Measurements from ENCODE around the gene ACER2. TPM values are rescaled to one million over a fixed set of nuclear protein-coding genes. Genes with fewer than 3 reads are reported as not detected.
A peak's percentile ranks its signal among the peaks of the same experiment; 100 is the strongest.

ACER2 gene
- total RNA-seq, 1 experiment from 2014 or later = 8.8 TPM

DNA sequence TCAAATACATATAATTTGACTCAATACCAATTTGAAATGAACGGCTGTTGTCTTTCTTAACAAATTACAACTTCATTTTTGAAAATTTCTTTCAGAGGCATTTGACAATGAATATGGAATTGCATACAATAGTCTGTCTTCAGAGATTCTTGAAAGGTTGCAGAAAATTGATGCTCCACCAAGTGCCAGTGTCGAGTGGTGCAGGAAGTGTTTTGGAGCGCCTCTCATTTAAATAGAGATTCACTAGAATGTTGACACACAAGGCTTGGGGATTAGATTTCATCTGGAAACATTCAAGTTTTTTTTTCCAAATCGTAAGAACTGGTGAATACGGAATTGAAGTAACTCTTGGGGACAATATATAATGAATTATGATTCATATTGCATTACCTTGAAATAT, 36.9 kb upstream of the ACER2 start:
- no peak for TF ChIP-seq ZNF317 (CRISPR knock-in tag; IDR thresholded peaks at IDR 0.05; ENCODE audit: borderline replicate concordance, low read depth)
- no peak for TF ChIP-seq SP1 (CRISPR knock-in tag; conservative IDR thresholded peaks at IDR 0.05)
- no peak for TF ChIP-seq FOXK1 (CRISPR knock-in tag; IDR thresholded peaks at IDR 0.05)
- no peak for TF ChIP-seq ZNF121 (CRISPR knock-in tag; IDR thresholded peaks at IDR 0.05)
- TF ChIP-seq, protein P1, sequence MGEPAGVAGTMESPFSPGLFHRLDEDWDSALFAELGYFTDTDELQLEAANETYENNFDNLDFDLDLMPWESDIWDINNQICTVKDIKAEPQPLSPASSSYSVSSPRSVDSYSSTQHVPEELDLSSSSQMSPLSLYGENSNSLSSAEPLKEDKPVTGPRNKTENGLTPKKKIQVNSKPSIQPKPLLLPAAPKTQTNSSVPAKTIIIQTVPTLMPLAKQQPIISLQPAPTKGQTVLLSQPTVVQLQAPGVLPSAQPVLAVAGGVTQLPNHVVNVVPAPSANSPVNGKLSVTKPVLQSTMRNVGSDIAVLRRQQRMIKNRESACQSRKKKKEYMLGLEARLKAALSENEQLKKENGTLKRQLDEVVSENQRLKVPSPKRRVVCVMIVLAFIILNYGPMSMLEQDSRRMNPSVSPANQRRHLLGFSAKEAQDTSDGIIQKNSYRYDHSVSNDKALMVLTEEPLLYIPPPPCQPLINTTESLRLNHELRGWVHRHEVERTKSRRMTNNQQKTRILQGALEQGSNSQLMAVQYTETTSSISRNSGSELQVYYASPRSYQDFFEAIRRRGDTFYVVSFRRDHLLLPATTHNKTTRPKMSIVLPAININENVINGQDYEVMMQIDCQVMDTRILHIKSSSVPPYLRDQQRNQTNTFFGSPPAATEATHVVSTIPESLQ (CRISPR knock-in tag; IDR thresholded peaks at IDR 0.05) = no peak
- H3K27ac Mint-ChIP-seq = no peak overlapping the region
- peaks cover 4% of the 10 kb centered on the region for H3K4me1 Mint-ChIP-seq
- no peak overlapping the region for H3K4me3 Mint-ChIP-seq
- ATAC-seq (no peak; the same call in 1 of the 2 replicates), DNase-seq (ENCODE audit: low spot score) (no peak)
- no peaks in the 10 kb centered on the region for H3K27me3 Mint-ChIP-seq (ENCODE audit: low read depth)
- no peaks in the 10 kb centered on the region for H3K9me3 Mint-ChIP-seq
- CTCF ChIA-PET = interaction anchor here (1.3 to 1.9 kb wide), 3 partner anchors 85 to 93 kb away, joined by 4 to 7 read pairs (median 5); no protein-coding TSS in a partner anchor
- peaks cover 38% of the 10 kb centered on the region for H3K36me3 Mint-ChIP-seq
- POLR2A ChIA-PET = interaction anchor here (0.6 kb wide), 1 partner anchor 72 kb away, joined by 3 read pairs; no protein-coding TSS in a partner anchor

DNA sequence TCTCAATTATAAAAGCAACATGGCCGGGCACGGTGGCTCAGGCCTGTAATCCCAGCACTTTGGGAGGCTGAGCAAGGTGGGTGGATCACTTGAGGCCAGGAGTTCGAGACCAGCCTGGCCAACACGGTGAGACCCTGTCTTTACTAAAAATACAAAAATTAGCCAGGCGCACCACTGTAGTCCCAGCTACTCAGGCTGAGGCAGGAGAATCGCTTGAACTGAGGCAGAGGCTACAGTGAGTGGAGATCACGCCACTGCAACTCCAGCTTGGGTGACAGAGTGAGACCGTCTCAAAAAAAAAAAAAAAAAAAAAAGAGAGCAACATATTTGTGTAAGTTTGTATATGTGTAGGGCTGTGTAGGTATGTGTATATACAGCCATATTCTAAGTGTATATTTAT, 36.2 kb upstream of the ACER2 start:
- DNase-seq (ENCODE audit: low spot score) = no peak
- peaks cover 44% of the 10 kb centered on the region for H3K36me3 Mint-ChIP-seq
- ChIA-PET CTCF (interaction anchor here (0.7 to 1.9 kb wide), 3 partner anchors 85 to 93 kb away, joined by 3 to 7 read pairs (median 5); no protein-coding TSS in a partner anchor), POLR2A (no interaction called here)
- peak; percentile 42 for ATAC-seq
- H3K9me3 Mint-ChIP-seq = no peaks in the 10 kb centered on the region
- H3K27ac Mint-ChIP-seq = peak overlapping the region; percentile 46
- TF ChIP-seq, protein P2, sequence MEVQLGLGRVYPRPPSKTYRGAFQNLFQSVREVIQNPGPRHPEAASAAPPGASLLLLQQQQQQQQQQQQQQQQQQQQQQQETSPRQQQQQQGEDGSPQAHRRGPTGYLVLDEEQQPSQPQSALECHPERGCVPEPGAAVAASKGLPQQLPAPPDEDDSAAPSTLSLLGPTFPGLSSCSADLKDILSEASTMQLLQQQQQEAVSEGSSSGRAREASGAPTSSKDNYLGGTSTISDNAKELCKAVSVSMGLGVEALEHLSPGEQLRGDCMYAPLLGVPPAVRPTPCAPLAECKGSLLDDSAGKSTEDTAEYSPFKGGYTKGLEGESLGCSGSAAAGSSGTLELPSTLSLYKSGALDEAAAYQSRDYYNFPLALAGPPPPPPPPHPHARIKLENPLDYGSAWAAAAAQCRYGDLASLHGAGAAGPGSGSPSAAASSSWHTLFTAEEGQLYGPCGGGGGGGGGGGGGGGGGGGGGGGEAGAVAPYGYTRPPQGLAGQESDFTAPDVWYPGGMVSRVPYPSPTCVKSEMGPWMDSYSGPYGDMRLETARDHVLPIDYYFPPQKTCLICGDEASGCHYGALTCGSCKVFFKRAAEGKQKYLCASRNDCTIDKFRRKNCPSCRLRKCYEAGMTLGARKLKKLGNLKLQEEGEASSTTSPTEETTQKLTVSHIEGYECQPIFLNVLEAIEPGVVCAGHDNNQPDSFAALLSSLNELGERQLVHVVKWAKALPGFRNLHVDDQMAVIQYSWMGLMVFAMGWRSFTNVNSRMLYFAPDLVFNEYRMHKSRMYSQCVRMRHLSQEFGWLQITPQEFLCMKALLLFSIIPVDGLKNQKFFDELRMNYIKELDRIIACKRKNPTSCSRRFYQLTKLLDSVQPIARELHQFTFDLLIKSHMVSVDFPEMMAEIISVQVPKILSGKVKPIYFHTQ (CRISPR knock-in tag; IDR thresholded peaks at IDR 0.05) = peak; percentile 51; the same call in 1 of the 2 replicates
- no peak for TF ChIP-seq CDX4 (CRISPR knock-in tag; IDR thresholded peaks at IDR 0.05; ENCODE audit: borderline replicate concordance)
- no peak for TF ChIP-seq PRDM15 (CRISPR knock-in tag; IDR thresholded peaks at IDR 0.05)
- TF ChIP-seq, protein P3, sequence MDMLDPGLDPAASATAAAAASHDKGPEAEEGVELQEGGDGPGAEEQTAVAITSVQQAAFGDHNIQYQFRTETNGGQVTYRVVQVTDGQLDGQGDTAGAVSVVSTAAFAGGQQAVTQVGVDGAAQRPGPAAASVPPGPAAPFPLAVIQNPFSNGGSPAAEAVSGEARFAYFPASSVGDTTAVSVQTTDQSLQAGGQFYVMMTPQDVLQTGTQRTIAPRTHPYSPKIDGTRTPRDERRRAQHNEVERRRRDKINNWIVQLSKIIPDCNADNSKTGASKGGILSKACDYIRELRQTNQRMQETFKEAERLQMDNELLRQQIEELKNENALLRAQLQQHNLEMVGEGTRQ (CRISPR knock-in tag; IDR thresholded peaks at IDR 0.05) = no peak
- TF ChIP-seq ZNF121 (CRISPR knock-in tag; IDR thresholded peaks at IDR 0.05) = peak; percentile 90
- 0 out of 2 replicates have a peak, but pooled peaks have one; percentile 12 for TF ChIP-seq EMX1 (CRISPR knock-in tag; IDR thresholded peaks at IDR 0.05)
- no peak for TF ChIP-seq MXD4 (CRISPR knock-in tag; IDR thresholded peaks at IDR 0.05; ENCODE audit: borderline replicate concordance)
- no peak for TF ChIP-seq RELA (CRISPR knock-in tag; IDR thresholded peaks at IDR 0.05; ENCODE audit: borderline replicate concordance)
- TF ChIP-seq ETV6 (CRISPR knock-in tag; IDR thresholded peaks at IDR 0.05) = no peak
- TF ChIP-seq ZNF423 (CRISPR knock-in tag; IDR thresholded peaks at IDR 0.05) = no peak
- no peak for TF ChIP-seq ZBTB21 (CRISPR knock-in tag; IDR thresholded peaks at IDR 0.05; ENCODE audit: borderline replicate concordance)
- no peaks in the 10 kb centered on the region for H3K27me3 Mint-ChIP-seq (ENCODE audit: low read depth)
- no peak overlapping the region for H3K4me3 Mint-ChIP-seq
- peaks cover 10% of the 10 kb centered on the region for H3K4me1 Mint-ChIP-seq
